Measurements from ENCODE around the gene AHRR. TPM values are rescaled to one million over a fixed set of nuclear protein-coding genes. Genes with fewer than 3 reads are reported as not detected.
A peak's percentile ranks its signal among the peaks of the same experiment; 100 is the strongest.

AHRR gene
- total RNA-seq, 2 donors from 2014 or later, result 0.26 to 0.33 TPM

- 83 to 89% methylated on average over 5 of the region's 5 CpGs for WGBS, 2 donors
- no peaks in the 10 kb centered on the region for H3K9me3 ChIP-seq
- H3K4me3 ChIP-seq, result no peak overlapping the region
- ATAC-seq (no peak), DNase-seq (no peak)
- peaks cover 18% of the 10 kb centered on the region for H3K4me1 ChIP-seq
- no peak overlapping the region for H3K27ac ChIP-seq
- H3K27me3 ChIP-seq, result no peaks in the 10 kb centered on the region
- intact Hi-C loops (cut with DNase I), result no loop called here
- no peaks in the 10 kb centered on the region for H3K36me3 ChIP-seq (replicated peaks in 1 of 2; ENCODE audit: insufficient read depth in 1 of 2, low read depth in 2 of 2)
- TF ChIP-seq CTCF (IDR thresholded peaks at IDR 0.05) (no peak), POLR2A (IDR thresholded peaks at IDR 0.05) (no peak)
Measured at GRCh38 chr5:441996-442334, 120.5 kb downstream of the AHRR start.

- WGBS, 2 donors, result 0 to 4% methylated on average over 9 to 72 of the region's 73 CpGs
- no peaks in the 10 kb centered on the region for H3K27me3 ChIP-seq
- intact Hi-C loops (cut with DNase I), result no loop called here
Measured at GRCh38 chr5:442335-443238, 121.1 kb downstream of the AHRR start, which contains the start of gene EXOC3. TSS of gene EXOC3 (plus strand) at chr5:443176. CDS start at chr5:446206, 3,030 bp downstream.

GRCh38 chr5:443239-444151 is 122.0 kb downstream of the AHRR start:
- no peaks in the 10 kb centered on the region for H3K9me3 ChIP-seq
- peak overlapping the region in 3 of 4 donors; percentile 60 to 78 (median 68) for H3K27ac ChIP-seq
- no peak for TF ChIP-seq POLR2A (IDR thresholded peaks at IDR 0.05)
- no peak for TF ChIP-seq CTCF (IDR thresholded peaks at IDR 0.05)
- H3K27me3 ChIP-seq, result no peaks in the 10 kb centered on the region
- DNase-seq (peak in 1 of 4 donors; percentile 30), ATAC-seq (peak; percentile 25)
- WGBS, 2 donors, result 0 to 10% methylated on average over 6 to 54 of the region's 62 CpGs
- peaks cover 0 to 11% of the 10 kb centered on the region in 2 donors for H3K36me3 ChIP-seq (replicated peaks in 1 of 2; ENCODE audit: insufficient read depth in 1 of 2, low read depth in 2 of 2)
- H3K4me3 ChIP-seq, result peak overlapping the region; percentile 88 to 90
- intact Hi-C loops (cut with DNase I), result no loop called here
- H3K4me1 ChIP-seq, result peaks cover 18% of the 10 kb centered on the region

More at GRCh38 chr5:442335-443238, 121.1 kb downstream of the AHRR start, which contains the start of gene EXOC3:
- TF ChIP-seq CTCF (IDR thresholded peaks at IDR 0.05), result no peak
- TF ChIP-seq POLR2A (IDR thresholded peaks at IDR 0.05), result peak; percentile 39 to 76 (median 75)
- ATAC-seq, result peak; percentile 87
- Histone ChIP-seq H3K36me3 (replicated peaks in 1 of 2; ENCODE audit: insufficient read depth in 1 of 2, low read depth in 2 of 2) (peaks cover 0 to 3% of the 10 kb centered on the region in 2 donors), H3K27ac (peak within 1 kb of the TSS; percentile 60 to 78 (median 66)), H3K9me3 (no peaks in the 10 kb centered on the region), H3K4me1 (peaks cover 18% of the 10 kb centered on the region), H3K4me3 (peak within 1 kb of the TSS; percentile 88 to 90)
- DNase-seq, result peak; percentile 65 to 81 (median 71)

GRCh38 chr5:444226-444625 is 122.7 kb downstream of the AHRR start:
- H3K27ac ChIP-seq, result no peak overlapping the region
- no peak overlapping the region for H3K4me3 ChIP-seq
- H3K4me1 ChIP-seq, result peaks cover 18% of the 10 kb centered on the region
- H3K9me3 ChIP-seq, result no peaks in the 10 kb centered on the region
- 81 to 83% methylated on average over 8 of the region's 8 CpGs for WGBS, 2 donors
- intact Hi-C loops (cut with DNase I), result no loop called here
- peak in 1 of 4 donors; percentile 2 for DNase-seq
- TF ChIP-seq CTCF (IDR thresholded peaks at IDR 0.05) (no peak), POLR2A (IDR thresholded peaks at IDR 0.05) (no peak)
- H3K27me3 ChIP-seq, result no peaks in the 10 kb centered on the region
- peaks cover 0 to 13% of the 10 kb centered on the region in 2 donors for H3K36me3 ChIP-seq (replicated peaks in 1 of 2; ENCODE audit: insufficient read depth in 1 of 2, low read depth in 2 of 2)
- ATAC-seq, result no peak
